Measurements from ENCODE around the gene GPX4.

DNA sequence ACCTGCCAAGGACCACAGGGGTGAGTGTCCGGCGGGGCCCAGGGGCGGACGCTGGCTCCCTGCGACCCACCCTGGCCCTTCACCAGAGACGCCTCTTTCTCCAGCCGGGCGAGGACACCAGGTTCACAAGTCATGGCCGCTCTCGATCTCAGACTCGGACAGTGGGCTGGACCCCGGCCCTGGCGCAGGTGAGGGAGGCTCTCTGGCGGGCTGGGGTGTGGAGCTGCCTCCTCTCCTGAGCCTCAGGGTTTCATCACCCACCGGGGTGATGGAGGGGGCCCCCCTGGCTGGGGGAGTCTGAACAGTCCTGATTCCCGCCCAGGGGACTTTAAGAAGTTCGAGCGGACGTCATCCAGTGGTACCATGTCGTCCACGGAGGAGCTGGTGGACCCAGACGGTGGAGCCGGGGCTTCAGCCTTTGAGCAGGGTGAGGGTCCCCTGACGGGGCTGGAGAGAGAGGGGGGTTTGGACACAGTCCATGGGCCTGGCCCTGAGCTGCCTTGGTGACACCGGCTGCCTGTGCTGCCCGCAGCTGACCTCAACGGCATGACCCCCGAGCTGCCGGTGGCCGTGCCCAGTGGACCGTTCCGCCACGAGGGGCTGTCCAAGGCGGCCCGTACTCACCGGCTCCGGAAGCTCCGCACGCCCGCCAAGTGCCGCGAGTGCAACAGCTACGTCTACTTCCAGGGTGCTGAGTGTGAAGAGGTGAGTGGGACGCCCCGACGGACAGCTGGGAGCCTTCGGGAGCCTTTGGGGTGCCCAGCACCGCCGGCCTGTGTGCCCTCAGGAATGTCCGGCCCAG, 23.2 kb upstream of the GPX4 start:
- TF ChIP-seq CTCF (IDR thresholded peaks at IDR 0.05) (no peak), EZH2 (IDR thresholded peaks at IDR 0.05; ENCODE audit: borderline replicate concordance, insufficient read depth, low read depth, low read length, poor library complexity, severe bottlenecking) (no peak)
